H9 (cell line): ENCODE results near the gene AP1G2. TPM values are rescaled to one million over a fixed set of nuclear protein-coding genes. Genes with fewer than 3 reads are reported as not detected.

Source experiments
- DNase-seq: peaks from one replicate; pipeline ENCODE4 v3.0.0-alpha.2; 2017
- H2AFZ ChIP-seq: one replicate; pipeline ENCODE4 v1.6.1; 2013; ENCODE audit warnings: mild to moderate bottlenecking, low read length, control low read depth, moderate library complexity
- H2AK5ac ChIP-seq: 2 replicates; pipeline ENCODE4 v1.6.1; 2013; ENCODE audit warnings: low read length, control low read depth, mixed read lengths; ENCODE audit not compliant: insufficient read length
- H2BK120ac ChIP-seq: one replicate; pipeline ENCODE4 v1.6.1; 2013; ENCODE audit warnings: low read depth, mild to moderate bottlenecking, low read length, control low read depth, inconsistent platforms; ENCODE audit not compliant: poor library complexity, severe bottlenecking
- H2BK12ac ChIP-seq: 2 replicates; pipeline ENCODE4 v1.6.1; 2013; ENCODE audit warnings: low read length, control low read depth, mixed read lengths, low read depth; ENCODE audit not compliant: insufficient read length
- H2BK15ac ChIP-seq: 2 replicates; pipeline ENCODE4 v1.6.1; 2013; ENCODE audit warnings: low read depth, low read length, control low read depth
- H2BK20ac ChIP-seq: one replicate; pipeline ENCODE4 v1.6.1; 2013; ENCODE audit warnings: low read depth, mild to moderate bottlenecking, low read length, control low read depth, inconsistent platforms; ENCODE audit not compliant: poor library complexity, severe bottlenecking
- H2BK5ac ChIP-seq: 2 replicates; pipeline ENCODE4 v1.6.1; 2013; ENCODE audit warnings: low read length, control low read depth, mixed read lengths; ENCODE audit not compliant: insufficient read length
- H3K14ac ChIP-seq: 2 replicates; pipeline ENCODE4 v1.6.1; 2013; ENCODE audit warnings: low read length, control low read depth; ENCODE audit not compliant: insufficient read depth
- H3K18ac ChIP-seq: 2 replicates; pipeline ENCODE4 v1.6.1; 2013; ENCODE audit warnings: low read depth, mild to moderate bottlenecking, mixed read lengths, low read length, control low read depth; ENCODE audit not compliant: insufficient read length
- H3K23ac ChIP-seq: 2 replicates; pipeline ENCODE4 v1.6.1; 2013; ENCODE audit warnings: low read length, control low read depth, mixed read lengths, low read depth; ENCODE audit not compliant: insufficient read length
- H3K23me2 ChIP-seq: 2 replicates; pipeline ENCODE4 v1.6.1; 2013; ENCODE audit warnings: low read depth, mild to moderate bottlenecking, mixed read lengths, low read length, control low read depth; ENCODE audit not compliant: insufficient read length, poor library complexity, severe bottlenecking
- H3K27ac ChIP-seq: 2 replicates; pipeline ENCODE4 v1.5.1; 2013; ENCODE audit warnings: low read length, control low read depth, mixed read lengths, low read depth; ENCODE audit not compliant: insufficient read length
- H3K27me3 ChIP-seq: 2 replicates; pipeline ENCODE4 v1.6.1; 2013; ENCODE audit warnings: low read length, control low read depth, inconsistent platforms; ENCODE audit not compliant: insufficient read depth
- H3K4ac ChIP-seq: 2 replicates; pipeline ENCODE4 v1.6.1; 2013; ENCODE audit warnings: low read depth, mild to moderate bottlenecking, control low read depth, inconsistent platforms, low read length, moderate library complexity
- H3K4me1 ChIP-seq: 2 replicates; pipeline ENCODE4 v1.6.1; 2013; ENCODE audit warnings: low read length, control low read depth, inconsistent platforms; ENCODE audit not compliant: insufficient read depth
- H3K4me2 ChIP-seq: 2 replicates; pipeline ENCODE4 v1.6.1; 2013; ENCODE audit warnings: low read length, control low read depth, mixed read lengths; ENCODE audit not compliant: insufficient read length, insufficient read depth
- H3K56ac ChIP-seq: 2 replicates; pipeline ENCODE4 v1.6.1; 2013; ENCODE audit warnings: low read depth, mild to moderate bottlenecking, mixed read lengths, low read length, control low read depth; ENCODE audit not compliant: insufficient read length
- H3K79me1 ChIP-seq: 2 replicates; pipeline ENCODE4 v1.6.1; 2013; ENCODE audit warnings: low read depth, mild to moderate bottlenecking, moderate library complexity, low read length, control low read depth, inconsistent platforms; ENCODE audit not compliant: insufficient read depth, poor library complexity, severe bottlenecking
- H3K79me2 ChIP-seq: 2 replicates; pipeline ENCODE4 v1.6.1; 2013; ENCODE audit warnings: low read length, control low read depth, inconsistent platforms; ENCODE audit not compliant: insufficient read depth
- H3K9ac ChIP-seq: 2 replicates; pipeline ENCODE4 v1.6.1; 2013; ENCODE audit warnings: low read length, control low read depth, mixed read lengths; ENCODE audit not compliant: insufficient read length; ENCODE audit errors: extremely low read depth
- H3K9me3 ChIP-seq: one replicate; pipeline ENCODE4 v1.6.1; 2013; ENCODE audit warnings: low read depth, low read length, inconsistent platforms; ENCODE audit not compliant: control insufficient read depth
- H3T11ph ChIP-seq: one replicate; pipeline ENCODE4 v1.6.1; 2013; ENCODE audit warnings: mild to moderate bottlenecking, low read length, control low read depth, inconsistent platforms
- H4K20me1 ChIP-seq: one replicate; pipeline ENCODE4 v1.6.1; 2013; ENCODE audit not compliant: control insufficient read depth, insufficient read length, insufficient read depth
- H4K5ac ChIP-seq: 2 replicates; pipeline ENCODE4 v1.6.1; 2013; ENCODE audit warnings: low read depth, mild to moderate bottlenecking, mixed read lengths, low read length, control low read depth; ENCODE audit not compliant: insufficient read length
- H4K8ac ChIP-seq: replicated peaks from 2 replicates; pipeline ENCODE4 v1.6.1; 2013; ENCODE audit warnings: low read length, control low read depth, mixed read lengths, low read depth; ENCODE audit not compliant: insufficient read length
- H4K91ac ChIP-seq: 2 replicates; pipeline ENCODE4 v1.6.1; 2013; ENCODE audit warnings: low read depth, mild to moderate bottlenecking, moderate library complexity, mixed read lengths, low read length, control low read depth; ENCODE audit not compliant: insufficient read length
- H3K27ac Mint-ChIP-seq, 3 experiments: 2 replicates in 2 of 3; 3 replicates in 1 of 3; pipeline ENCODE4 v1.8.0; 2020 to 2021; ENCODE audit warnings: mixed read lengths in 3 of 3, mild to moderate bottlenecking in 1 of 3, moderate library complexity in 1 of 3
- H3K27me3 Mint-ChIP-seq: 2 replicates; pipeline ENCODE4 v1.8.0; 2021; ENCODE audit warnings: low read depth, mild to moderate bottlenecking, moderate library complexity, mixed read lengths
- H3K36me3 Mint-ChIP-seq, 3 experiments: 2 replicates in 2 of 3; 3 replicates in 1 of 3; pipeline ENCODE4 v1.8.0; 2020 to 2021; ENCODE audit warnings: low read depth in 3 of 3, mixed read lengths in 3 of 3; ENCODE audit not compliant: insufficient read depth in 1 of 3
- H3K4me1 Mint-ChIP-seq, 2 experiments: 2 replicates each; pipeline ENCODE4 v1.8.0; 2020; ENCODE audit warnings: mixed read lengths in 2 of 2
- H3K4me3 Mint-ChIP-seq, 2 experiments: 2 replicates in 1 of 2; 3 replicates in 1 of 2; pipeline ENCODE4 v1.8.0; 2020 to 2021; ENCODE audit warnings: mild to moderate bottlenecking in 2 of 2, mixed read lengths in 2 of 2, moderate library complexity in 1 of 2
- H3K9me3 Mint-ChIP-seq, 2 experiments: 2 replicates in 1 of 2; 3 replicates in 1 of 2; pipeline ENCODE4 v1.8.0; 2020; ENCODE audit warnings: mild to moderate bottlenecking in 2 of 2, mixed read lengths in 2 of 2, moderate library complexity in 1 of 2
- CTCF ChIP-seq: fragments of 200-600 bp; sonication (generic); conservative IDR thresholded peaks from 3 replicates; pipeline ENCODE4 v1.8.0; 2021; ENCODE audit warnings: antibody characterized with exemption, mild to moderate bottlenecking
- WGBS: extraction: QIAGEN DNeasy Blood & Tissue Kit; methylation state at CpG from one replicate; pipeline ENCODE4 v1.1.7; 2013; ENCODE audit warnings: missing lambda C conversion rate, low lambda C conversion rate, mixed read lengths; ENCODE audit not compliant: insufficient read length; ENCODE audit errors: extremely low coverage; 5-methylcytosine and 5-hydroxymethylcytosine counted together
- total RNA-seq: library from RNA; stranded (reverse); gene quantifications from 2 replicates; pipeline ENCODE4 v1.2.1, GENCODE V29; 2021

The AP1G2 gene
- total RNA-seq, 1 experiment from 2014 or later = 107 TPM

GRCh38 chr14:23604148-23604547, 36.6 kb upstream of the AP1G2 start:
- no peak overlapping the region for H3K23ac ChIP-seq
- no CpG with 5 or more reads among the region's 2 CpGs for WGBS
- Mint-ChIP-seq H3K4me3 (no peak overlapping the region), H3K9me3 (peaks cover 2 to 32% of the 10 kb centered on the region in 2 experiments; a peak in 4 of 5 replicates), H3K27ac (no peak overlapping the region), H3K4me1 (no peaks in the 10 kb centered on the region), H3K36me3 (no peaks in the 10 kb centered on the region), H3K27me3 (peaks cover 7% of the 10 kb centered on the region; the same call in 1 of the 2 replicates)
- H4K20me1 ChIP-seq = no peaks in the 10 kb centered on the region
- H4K91ac ChIP-seq = no peak overlapping the region
- no peak overlapping the region for H2BK12ac ChIP-seq
- no peak overlapping the region for H3K27ac ChIP-seq
- no peaks in the 10 kb centered on the region for H3K4me1 ChIP-seq
- no peak overlapping the region for H2AFZ ChIP-seq
- H3K9ac ChIP-seq = no peak overlapping the region
- H3K56ac ChIP-seq = no peak overlapping the region
- H2BK20ac ChIP-seq = no peak overlapping the region
- no peaks in the 10 kb centered on the region for H3K27me3 ChIP-seq
- TF ChIP-seq CTCF = no peak
- no peak overlapping the region for H3K4me2 ChIP-seq
- H2BK5ac ChIP-seq = no peak overlapping the region
- no peaks in the 10 kb centered on the region for H3K23me2 ChIP-seq
- no peaks in the 10 kb centered on the region for H3K9me3 ChIP-seq
- no peak overlapping the region for H4K8ac ChIP-seq
- H3K79me1 ChIP-seq = no peaks in the 10 kb centered on the region
- no peak overlapping the region for H3K18ac ChIP-seq
- H4K5ac ChIP-seq = no peak overlapping the region
- DNase-seq = no peak
- H2BK15ac ChIP-seq = no peak overlapping the region
- no peak overlapping the region for H2AK5ac ChIP-seq
- no peak overlapping the region for H3T11ph ChIP-seq
- H3K79me2 ChIP-seq = no peaks in the 10 kb centered on the region
- no peak overlapping the region for H2BK120ac ChIP-seq
- no peak overlapping the region for H3K4ac ChIP-seq
- no peak overlapping the region for H3K14ac ChIP-seq
